ENCODE measurements around the gene RTN1.
A peak's percentile ranks its signal among the peaks of the same experiment; 100 is the strongest.

GRCh38 chr14:59582845-59583509, 287.6 kb downstream of the RTN1 start:
- TF ChIP-seq CTCF (IDR thresholded peaks at IDR 0.05; ENCODE audit: low read depth, low read length), result peak; percentile 39
- no peak for TF ChIP-seq EZH2phosphoT487 (IDR thresholded peaks at IDR 0.05; ENCODE audit: low read depth)

All from OCI-LY3 (cell line).